Caco-2 (cell line): ENCODE measurements around the gene SETD6. TPM values are rescaled to one million over a fixed set of nuclear protein-coding genes. Genes with fewer than 3 reads are reported as not detected.

Experiments used
- BruUV-seq: library from RNA; stranded (reverse); fragments of 400-500 nt; replicated peaks from 2 replicates; lab custom pipeline; 2021; lab: Mats Ljungman, UMichigan
- CTCF ChIA-PET: fragments of 300-600 bp; sonication (Branson Sonifier 250); formaldehyde crosslinking; loops from one replicate; lab custom pipeline; 2022; ENCODE audit warnings: antibody characterized with exemption; lab: Charles Lee
- POLR2A ChIA-PET: fragments of 300-600 bp; sonication (Branson Sonifier 250); formaldehyde crosslinking; loops from one replicate; lab custom pipeline; 2022; ENCODE audit warnings: antibody characterized with exemption; lab: Charles Lee
- DNase-seq, 2 experiments: peaks; one replicate each; pipeline versions ENCODE4 v3.0.0 to v3.0.0-alpha.2; 2020 to 2022
- H3K27me3 ChIP-seq: replicated peaks from 2 replicates; pipeline ENCODE4 v1.6.0; 2011; ENCODE audit warnings: low read length; ENCODE audit not compliant: control insufficient read depth, insufficient read depth
- H3K36me3 ChIP-seq: 2 replicates; pipeline ENCODE4 v1.5.1; 2011; ENCODE audit warnings: low read length; ENCODE audit not compliant: control insufficient read depth, insufficient read depth
- H3K4me1 ChIP-seq: fragments of 250-450 bp; sonication (Bioruptor Pico); 2 replicates; pipeline ENCODE4 v1.5.1; 2020; ENCODE audit warnings: mild to moderate bottlenecking
- H3K4me3 ChIP-seq: 2 replicates; pipeline ENCODE4 v1.5.1; 2011; ENCODE audit warnings: low read depth, mild to moderate bottlenecking, control low read depth, low read length
- H3K9me3 ChIP-seq: fragments of 250-450 bp; sonication (Bioruptor Pico); 2 replicates; pipeline ENCODE4 v1.5.1; 2020; ENCODE audit warnings: mild to moderate bottlenecking, moderate library complexity
- H3K27ac Mint-ChIP-seq: one replicate; pipeline ENCODE4 v1.8.0; 2022; ENCODE audit warnings: mixed read lengths; ENCODE audit not compliant: unreplicated experiment
- H3K27me3 Mint-ChIP-seq: one replicate; pipeline ENCODE4 v1.8.0; 2022; ENCODE audit warnings: mixed read lengths; ENCODE audit not compliant: insufficient read depth, unreplicated experiment
- H3K36me3 Mint-ChIP-seq: one replicate; pipeline ENCODE4 v1.8.0; 2022; ENCODE audit warnings: mild to moderate bottlenecking, mixed read lengths; ENCODE audit not compliant: insufficient read depth, unreplicated experiment
- H3K4me1 Mint-ChIP-seq: one replicate; pipeline ENCODE4 v1.8.0; 2022; ENCODE audit warnings: low read depth, mixed read lengths; ENCODE audit not compliant: unreplicated experiment
- H3K4me3 Mint-ChIP-seq: one replicate; pipeline ENCODE4 v1.8.0; 2022; ENCODE audit warnings: mild to moderate bottlenecking, moderate library complexity, mixed read lengths; ENCODE audit not compliant: unreplicated experiment
- H3K9me3 Mint-ChIP-seq: one replicate; pipeline ENCODE4 v1.8.0; 2022; ENCODE audit warnings: mixed read lengths; ENCODE audit not compliant: unreplicated experiment
- CTCF ChIP-seq, 2 experiments: fragments of 200-600 bp in 1 of 2; IDR thresholded peaks; 1 replicate in 1 of 2; 2 replicates in 1 of 2; pipeline versions ENCODE4 v1.5.1 to v1.8.0; 2011 to 2022; ENCODE audit warnings: antibody characterized with exemption in 1 of 2, control low read depth in 1 of 2, inconsistent platforms in 1 of 2, low read depth in 1 of 2, low read length in 1 of 2, mild to moderate bottlenecking in 1 of 2, moderate library complexity in 1 of 2; ENCODE audit not compliant: insufficient read depth in 1 of 2, severe bottlenecking in 1 of 2, unreplicated experiment in 1 of 2
- intact Hi-C: fragments of 100-400 bp; cut with micrococcal nuclease; formaldehyde crosslinking; loops from one replicate; pipeline ENCODE4 v1.10.0; 2022; ENCODE audit not compliant: unreplicated experiment
- total RNA-seq: library from RNA; stranded (reverse); gene quantifications from 2 replicates; pipeline ENCODE4 v1.2.3, GENCODE V29; 2022

The SETD6 gene
- total RNA-seq, 1 experiment from 2014 or later: 41.7 TPM

- H3K36me3 Mint-ChIP-seq: peaks cover 85% of the 10 kb centered on the region
These were observed 802 bp downstream of the SETD6 start for GRCh38 chr16:58515871-58516767.

GRCh38 chr16:58516768-58517107, 1.4 kb downstream of the SETD6 start:
- peak overlapping the region; percentile 97 for H3K27ac Mint-ChIP-seq
- TSS peak; percentile 19 for BruUV-seq
- Histone ChIP-seq H3K4me3 (peak overlapping the region; percentile 88; the same call in 1 of the 2 replicates), H3K27me3 (no peaks in the 10 kb centered on the region), H3K36me3 (peaks cover 10% of the 10 kb centered on the region), H3K9me3 (no peaks in the 10 kb centered on the region), H3K4me1 (peaks cover 18% of the 10 kb centered on the region)
- no peaks in the 10 kb centered on the region for H3K9me3 Mint-ChIP-seq
- H3K4me3 Mint-ChIP-seq: peak overlapping the region; percentile 93
- H3K4me1 Mint-ChIP-seq: peaks cover 41% of the 10 kb centered on the region
- DNase-seq: no peak
- no peak for TF ChIP-seq CTCF (IDR thresholded peaks at IDR 0.05; ENCODE audit: insufficient read depth in 1 of 2, low read depth in 1 of 2, low read length in 1 of 2, severe bottlenecking in 1 of 2, unreplicated experiment in 1 of 2)
- CTCF ChIA-PET: interaction anchor here (1.6 kb wide), 1 partner anchor 144 kb away, joined by 8 read pairs; no protein-coding TSS in a partner anchor
- POLR2A ChIA-PET: interaction anchor here (0.6 kb wide), 1 partner anchor 9 kb away, joined by 3 read pairs; no protein-coding TSS in a partner anchor
- no peaks in the 10 kb centered on the region for H3K27me3 Mint-ChIP-seq
- peaks cover 88% of the 10 kb centered on the region for H3K36me3 Mint-ChIP-seq
- intact Hi-C loops: no loop called here

More at GRCh38 chr16:58515871-58516767, 802 bp downstream of the SETD6 start:
- Mint-ChIP-seq H3K27ac (peak overlapping the region; percentile 97), H3K9me3 (no peaks in the 10 kb centered on the region), H3K4me1 (peaks cover 43% of the 10 kb centered on the region), H3K4me3 (peak overlapping the region; percentile 93), H3K27me3 (no peaks in the 10 kb centered on the region)
- Histone ChIP-seq H3K27me3 (no peaks in the 10 kb centered on the region), H3K4me1 (peaks cover 18% of the 10 kb centered on the region), H3K4me3 (peak overlapping the region; percentile 88), H3K36me3 (peaks cover 10% of the 10 kb centered on the region), H3K9me3 (no peaks in the 10 kb centered on the region)
- no TSS peak for BruUV-seq
- POLR2A ChIA-PET: interaction anchor here (0.5 to 0.6 kb wide), 4 partner anchors 9 to 141 kb away, joined by 3 to 8 read pairs (median 3); no protein-coding TSS in a partner anchor
- CTCF ChIA-PET: interaction anchor here (1.6 to 2.1 kb wide), 2 partner anchors 145 to 240 kb away, joined by 7 to 8 read pairs; no protein-coding TSS in a partner anchor
- intact Hi-C loops: loop anchor here (1.0 kb wide), 2 partner anchors 114 to 122 kb away; no protein-coding TSS in a partner anchor
- no peak for TF ChIP-seq CTCF (IDR thresholded peaks at IDR 0.05; ENCODE audit: insufficient read depth in 1 of 2, low read depth in 1 of 2, low read length in 1 of 2, severe bottlenecking in 1 of 2, unreplicated experiment in 1 of 2)
- peak; percentile 66 to 73 for DNase-seq

- H3K27me3 ChIP-seq: no peaks in the 10 kb centered on the region
- TF ChIP-seq CTCF (IDR thresholded peaks at IDR 0.05; ENCODE audit: insufficient read depth in 1 of 2, low read depth in 1 of 2, low read length in 1 of 2, severe bottlenecking in 1 of 2, unreplicated experiment in 1 of 2): no peak
- H3K36me3 ChIP-seq: peaks cover 10% of the 10 kb centered on the region
- BruUV-seq: no TSS peak
- Mint-ChIP-seq H3K27me3 (no peaks in the 10 kb centered on the region), H3K36me3 (peaks cover 95% of the 10 kb centered on the region), H3K9me3 (no peaks in the 10 kb centered on the region), H3K4me3 (no peak overlapping the region), H3K4me1 (peaks cover 33% of the 10 kb centered on the region), H3K27ac (peak overlapping the region; percentile 51)
- POLR2A ChIA-PET: no interaction called here
- DNase-seq: no peak
- CTCF ChIA-PET: no interaction called here
- intact Hi-C loops: no loop called here
- H3K9me3 ChIP-seq: no peaks in the 10 kb centered on the region
- no peak overlapping the region for H3K4me3 ChIP-seq
- peaks cover 18% of the 10 kb centered on the region for H3K4me1 ChIP-seq
These were observed 3.0 kb downstream of the SETD6 start for GRCh38 chr16:58518083-58518979.
